Neural cell (in vitro differentiated cells): Measurements from ENCODE around the gene ROCK2. TPM values are rescaled to one million over a fixed set of nuclear protein-coding genes. Genes with fewer than 3 reads are reported as not detected.

ENCODE experiments used
- H2AFZ ChIP-seq: fragments of 200-600, 300-800 bp; sonication (generic), shearing (Covaris generic); 2 replicates; pipeline ENCODE4 v1.6.0; 2014; ENCODE audit warnings: low read depth, mild to moderate bottlenecking, antibody characterized with exemption, low read length, moderate library complexity
- H3F3A ChIP-seq: fragments of 200-600 bp; shearing (Covaris generic); 2 replicates; pipeline ENCODE4 v1.6.1; 2016; ENCODE audit warnings: mild to moderate bottlenecking, moderate library complexity, mixed read lengths, antibody characterized with exemption, low read length; ENCODE audit not compliant: insufficient read depth, poor library complexity, severe bottlenecking
- H3K27ac ChIP-seq: fragments of 200-600, 300-800 bp; sonication (generic), shearing (Covaris generic); 2 replicates; pipeline ENCODE4 v1.5.1; 2014; ENCODE audit warnings: mild to moderate bottlenecking, low read length, moderate library complexity
- H3K27me3 ChIP-seq: fragments of 300-800, 200-600 bp; sonication (generic), shearing (Covaris generic); 2 replicates; pipeline ENCODE4 v1.6.0; 2014; ENCODE audit warnings: mild to moderate bottlenecking, low read depth, low read length, moderate library complexity; ENCODE audit not compliant: insufficient read depth
- H3K36me3 ChIP-seq: fragments of 300-800, 200-600 bp; sonication (generic), shearing (Covaris generic); 2 replicates; pipeline ENCODE4 v1.5.1; 2014; ENCODE audit warnings: mild to moderate bottlenecking, antibody characterized with exemption, low read length, moderate library complexity; ENCODE audit not compliant: insufficient read depth
- H3K4me2 ChIP-seq: fragments of 300-800, 200-600 bp; sonication (generic), shearing (Covaris generic); 2 replicates; pipeline ENCODE4 v1.6.0; 2014; ENCODE audit warnings: mild to moderate bottlenecking, low read length
- H3K4me3 ChIP-seq: fragments of 300-800, 200-600 bp; sonication (generic), shearing (Covaris generic); 2 replicates; pipeline ENCODE4 v1.5.1; 2014; ENCODE audit warnings: mild to moderate bottlenecking, low read length, moderate library complexity
- H3K79me2 ChIP-seq: fragments of 200-600 bp; shearing (Covaris generic); replicated peaks from 2 replicates; pipeline ENCODE4 v1.6.0; 2014; ENCODE audit warnings: mild to moderate bottlenecking, low read length, moderate library complexity; ENCODE audit not compliant: insufficient read depth
- H3K9ac ChIP-seq: fragments of 300-800, 200-600 bp; sonication (generic), shearing (Covaris generic); 2 replicates; pipeline ENCODE4 v1.6.1; 2016; ENCODE audit warnings: mild to moderate bottlenecking, low read length, mixed read lengths
- H3K9me2 ChIP-seq: fragments of 200-600 bp; shearing (Covaris generic); 2 replicates; pipeline ENCODE4 v1.6.1; 2016; ENCODE audit warnings: mild to moderate bottlenecking, low read length, mixed read lengths; ENCODE audit not compliant: insufficient read depth
- H3K9me3 ChIP-seq: fragments of 200-600, 300-800 bp; sonication (generic), shearing (Covaris generic); 2 replicates; pipeline ENCODE4 v1.6.1; 2016; ENCODE audit warnings: mild to moderate bottlenecking, mixed run types, low read length, moderate library complexity, mixed read lengths
- H4K20me1 ChIP-seq: fragments of 200-600 bp; shearing (Covaris generic); 2 replicates; pipeline ENCODE4 v1.6.1; 2016; ENCODE audit warnings: mild to moderate bottlenecking, mixed run types; ENCODE audit not compliant: insufficient read depth
- EP300 ChIP-seq: fragments of 450-650 bp; conservative IDR thresholded peaks from 2 replicates; pipeline ENCODE4 v1.6.1; 2014; ENCODE audit warnings: antibody characterized with exemption, mild to moderate bottlenecking, moderate library complexity; ENCODE audit not compliant: poor library complexity, severe bottlenecking
- EZH2 ChIP-seq: fragments of 200-600, 300-800 bp; shearing (Covaris generic), sonication (generic); IDR thresholded peaks from 2 replicates; pipeline ENCODE4 v1.6.1; 2014; ENCODE audit warnings: antibody characterized with exemption, low read length, borderline replicate concordance, mild to moderate bottlenecking; ENCODE audit not compliant: insufficient read depth, poor library complexity, severe bottlenecking
- MXI1 ChIP-seq: fragments of 450-650 bp; conservative IDR thresholded peaks from 2 replicates; pipeline ENCODE4 v1.6.1; 2014; ENCODE audit warnings: antibody characterized with exemption, mild to moderate bottlenecking; ENCODE audit not compliant: poor library complexity, severe bottlenecking
- POLR2AphosphoS5 ChIP-seq: IDR thresholded peaks from 2 replicates; pipeline ENCODE4 v1.6.1; 2012
- RAD21 ChIP-seq: fragments of 450-650 bp; conservative IDR thresholded peaks from 2 replicates; pipeline ENCODE4 v1.6.1; 2014; ENCODE audit warnings: antibody characterized with exemption, mild to moderate bottlenecking, moderate library complexity
- REST ChIP-seq: IDR thresholded peaks from 2 replicates; pipeline ENCODE4 v1.6.1; 2012; ENCODE audit warnings: borderline replicate concordance
- SMC3 ChIP-seq: fragments of 450-650 bp; conservative IDR thresholded peaks from 2 replicates; pipeline ENCODE4 v1.6.1; 2014; ENCODE audit warnings: antibody characterized with exemption, mild to moderate bottlenecking, moderate library complexity; ENCODE audit not compliant: poor library complexity
- TAF1 ChIP-seq: IDR thresholded peaks from 2 replicates; pipeline ENCODE4 v1.6.1; 2012; ENCODE audit warnings: low read depth
- polyA plus RNA-seq: library from polyadenylated mRNA; depleted of rRNA; stranded (reverse); fragments of >200 nt; gene quantifications from 2 replicates; pipeline ENCODE4 v1.2.3, GENCODE V29; 2014
- TF ChIP-seq, protein P1 (sequence below): fragments of 450-650 bp; IDR thresholded peaks from 2 replicates; pipeline ENCODE4 v1.5.1; 2014; ENCODE audit warnings: antibody characterized with exemption, mild to moderate bottlenecking, moderate library complexity; ENCODE audit not compliant: poor library complexity, severe bottlenecking

Gene ROCK2
- polyA plus RNA-seq, 1 donor from 2014 or later: 25.7 TPM

DNA sequence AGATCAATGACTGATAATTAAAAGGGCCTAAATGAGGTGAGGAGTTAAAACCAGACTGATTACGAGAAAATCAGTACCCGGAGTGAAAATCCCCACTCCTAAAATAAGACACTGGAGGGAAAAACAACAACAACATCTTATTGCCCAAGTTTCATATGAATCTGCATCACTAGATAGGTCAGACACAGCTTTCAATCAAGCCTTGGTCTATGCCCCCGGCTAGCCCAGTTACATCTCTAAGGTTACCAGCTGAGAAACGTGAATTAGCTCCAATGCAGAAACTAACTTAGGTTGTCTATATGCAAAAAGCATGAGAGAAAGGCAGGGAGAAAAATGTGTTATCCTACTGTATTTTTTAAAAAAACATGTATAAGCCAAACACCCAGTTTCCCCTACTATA, 53.7 kb downstream of the ROCK2 start:
- Histone ChIP-seq H3K9me2 (no peaks in the 10 kb centered on the region), H3K36me3 (peaks cover under 1% of the 10 kb centered on the region), H3K9ac (no peak overlapping the region), H3K27me3 (no peaks in the 10 kb centered on the region), H3F3A (no peaks in the 10 kb centered on the region), H4K20me1 (no peaks in the 10 kb centered on the region), H3K27ac (no peak overlapping the region), H3K4me3 (no peak overlapping the region), H3K79me2 (peaks cover 70% of the 10 kb centered on the region), H3K9me3 (no peaks in the 10 kb centered on the region), H2AFZ (no peak overlapping the region), H3K4me2 (no peak overlapping the region)
- TF ChIP-seq SMC3: no peak
- no peak for TF ChIP-seq REST
- no peak for TF ChIP-seq RAD21
- TF ChIP-seq MXI1: no peak
- TF ChIP-seq EZH2: no peak
- TF ChIP-seq, protein P1, sequence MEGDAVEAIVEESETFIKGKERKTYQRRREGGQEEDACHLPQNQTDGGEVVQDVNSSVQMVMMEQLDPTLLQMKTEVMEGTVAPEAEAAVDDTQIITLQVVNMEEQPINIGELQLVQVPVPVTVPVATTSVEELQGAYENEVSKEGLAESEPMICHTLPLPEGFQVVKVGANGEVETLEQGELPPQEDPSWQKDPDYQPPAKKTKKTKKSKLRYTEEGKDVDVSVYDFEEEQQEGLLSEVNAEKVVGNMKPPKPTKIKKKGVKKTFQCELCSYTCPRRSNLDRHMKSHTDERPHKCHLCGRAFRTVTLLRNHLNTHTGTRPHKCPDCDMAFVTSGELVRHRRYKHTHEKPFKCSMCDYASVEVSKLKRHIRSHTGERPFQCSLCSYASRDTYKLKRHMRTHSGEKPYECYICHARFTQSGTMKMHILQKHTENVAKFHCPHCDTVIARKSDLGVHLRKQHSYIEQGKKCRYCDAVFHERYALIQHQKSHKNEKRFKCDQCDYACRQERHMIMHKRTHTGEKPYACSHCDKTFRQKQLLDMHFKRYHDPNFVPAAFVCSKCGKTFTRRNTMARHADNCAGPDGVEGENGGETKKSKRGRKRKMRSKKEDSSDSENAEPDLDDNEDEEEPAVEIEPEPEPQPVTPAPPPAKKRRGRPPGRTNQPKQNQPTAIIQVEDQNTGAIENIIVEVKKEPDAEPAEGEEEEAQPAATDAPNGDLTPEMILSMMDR: no peak
- TF ChIP-seq EP300: no peak
- TF ChIP-seq POLR2AphosphoS5: no peak
- no peak for TF ChIP-seq TAF1

GRCh38 chr2:11290211-11290610, 54.2 kb downstream of the ROCK2 start:
- H3K27ac ChIP-seq: no peak overlapping the region
- H3K9ac ChIP-seq: no peak overlapping the region
- H3K4me2 ChIP-seq: no peak overlapping the region
- H3K79me2 ChIP-seq: peaks cover 74% of the 10 kb centered on the region
- H2AFZ ChIP-seq: no peak overlapping the region
- no peaks in the 10 kb centered on the region for H3K9me3 ChIP-seq
- H3K9me2 ChIP-seq: no peaks in the 10 kb centered on the region
- H3F3A ChIP-seq: no peaks in the 10 kb centered on the region
- H3K36me3 ChIP-seq: peaks cover 5% of the 10 kb centered on the region
- H3K4me3 ChIP-seq: no peak overlapping the region
- H3K27me3 ChIP-seq: no peaks in the 10 kb centered on the region
- TF ChIP-seq POLR2AphosphoS5 (no peak), MXI1 (no peak), EP300 (no peak), SMC3 (no peak), TAF1 (no peak), EZH2 (no peak), REST (no peak), RAD21 (no peak)
- TF ChIP-seq, protein P1: no peak
- no peaks in the 10 kb centered on the region for H4K20me1 ChIP-seq
